RWPE2 (cell line): ENCODE results near the gene CNTNAP2.

Experiments
- ATAC-seq: fragments of 200-7000 bp; cut with Tn5 transposase; 3 replicates; pipeline ENCODE4 v1.9.1; 2021; ENCODE audit warnings: low read depth
- DNase-seq: peaks from one replicate; pipeline ENCODE4 v3.0.0-alpha.2; 2020; ENCODE audit warnings: low spot score
- H3K27ac ChIP-seq: fragments of 450-650 bp; 2 replicates; pipeline ENCODE4 v1.5.1; 2017; ENCODE audit warnings: mild to moderate bottlenecking; ENCODE audit not compliant: poor library complexity, severe bottlenecking
- H3K27me3 ChIP-seq: fragments of 250-450 bp; sonication (Bioruptor Pico); 2 replicates; pipeline ENCODE4 v1.5.1; 2021; ENCODE audit warnings: mild to moderate bottlenecking, moderate library complexity; ENCODE audit not compliant: insufficient read depth, poor library complexity, severe bottlenecking
- H3K36me3 ChIP-seq: fragments of 250-450 bp; sonication (Bioruptor Pico); 2 replicates; pipeline ENCODE4 v1.5.1; 2020; ENCODE audit warnings: low read depth, mild to moderate bottlenecking, moderate library complexity
- H3K4me1 ChIP-seq: fragments of 250-450 bp; sonication (Bioruptor Pico); 2 replicates; pipeline ENCODE4 v1.5.1; 2021; ENCODE audit warnings: mild to moderate bottlenecking, moderate library complexity; ENCODE audit not compliant: insufficient read depth, poor library complexity, severe bottlenecking
- H3K4me3 ChIP-seq: fragments of 250-450 bp; sonication (Bioruptor Pico); 2 replicates; pipeline ENCODE4 v1.5.1; 2021; ENCODE audit warnings: mild to moderate bottlenecking, moderate library complexity; ENCODE audit not compliant: severe bottlenecking
- H3K9me3 ChIP-seq: fragments of 250-450 bp; sonication (Bioruptor Pico); 2 replicates; pipeline ENCODE4 v1.5.1; 2021; ENCODE audit warnings: mild to moderate bottlenecking, moderate library complexity; ENCODE audit not compliant: severe bottlenecking
- TF ChIP-seq, protein P1 (sequence below): fragments of 450-650 bp; IDR thresholded peaks from one replicate; pipeline ENCODE4 v1.5.1; 2017; ENCODE audit warnings: mild to moderate bottlenecking, moderate library complexity; ENCODE audit not compliant: poor library complexity, severe bottlenecking

Gene CNTNAP2

GRCh38 chr7:147894271-147894670 lies 1777.7 kb downstream of the CNTNAP2 start:
- DNase-seq (no peak), ATAC-seq (no peak)
- no peak overlapping the region for H3K27ac ChIP-seq
- H3K36me3 ChIP-seq = no peaks in the 10 kb centered on the region
- H3K4me3 ChIP-seq = no peak overlapping the region
- TF ChIP-seq, protein P1, sequence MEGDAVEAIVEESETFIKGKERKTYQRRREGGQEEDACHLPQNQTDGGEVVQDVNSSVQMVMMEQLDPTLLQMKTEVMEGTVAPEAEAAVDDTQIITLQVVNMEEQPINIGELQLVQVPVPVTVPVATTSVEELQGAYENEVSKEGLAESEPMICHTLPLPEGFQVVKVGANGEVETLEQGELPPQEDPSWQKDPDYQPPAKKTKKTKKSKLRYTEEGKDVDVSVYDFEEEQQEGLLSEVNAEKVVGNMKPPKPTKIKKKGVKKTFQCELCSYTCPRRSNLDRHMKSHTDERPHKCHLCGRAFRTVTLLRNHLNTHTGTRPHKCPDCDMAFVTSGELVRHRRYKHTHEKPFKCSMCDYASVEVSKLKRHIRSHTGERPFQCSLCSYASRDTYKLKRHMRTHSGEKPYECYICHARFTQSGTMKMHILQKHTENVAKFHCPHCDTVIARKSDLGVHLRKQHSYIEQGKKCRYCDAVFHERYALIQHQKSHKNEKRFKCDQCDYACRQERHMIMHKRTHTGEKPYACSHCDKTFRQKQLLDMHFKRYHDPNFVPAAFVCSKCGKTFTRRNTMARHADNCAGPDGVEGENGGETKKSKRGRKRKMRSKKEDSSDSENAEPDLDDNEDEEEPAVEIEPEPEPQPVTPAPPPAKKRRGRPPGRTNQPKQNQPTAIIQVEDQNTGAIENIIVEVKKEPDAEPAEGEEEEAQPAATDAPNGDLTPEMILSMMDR = no peak
- H3K27me3 ChIP-seq = no peaks in the 10 kb centered on the region
- H3K9me3 ChIP-seq = no peaks in the 10 kb centered on the region
- H3K4me1 ChIP-seq = no peaks in the 10 kb centered on the region

DNA sequence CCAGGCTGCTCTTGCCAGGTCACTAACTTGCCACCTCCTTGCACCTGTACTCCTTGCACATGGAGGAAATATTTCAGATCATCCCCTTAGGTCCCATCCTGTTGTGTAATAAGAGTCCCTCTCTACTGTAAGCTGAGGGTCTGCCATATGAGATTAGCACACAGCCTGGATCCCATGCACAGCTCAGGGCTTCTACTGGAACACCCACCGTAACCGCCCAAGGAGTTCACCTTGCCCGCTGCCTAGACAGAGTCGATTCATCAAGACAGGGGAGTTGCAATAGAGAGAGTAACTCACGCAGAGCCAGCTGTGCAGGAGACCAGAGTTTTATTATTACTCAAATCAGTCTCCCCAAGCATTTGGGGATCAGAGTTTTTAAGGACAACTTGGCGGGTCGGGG lies 1779.5 kb downstream of the CNTNAP2 start:
- no peaks in the 10 kb centered on the region for H3K36me3 ChIP-seq
- no peak overlapping the region for H3K27ac ChIP-seq
- TF ChIP-seq, protein P1 = no peak
- DNase-seq (no peak), ATAC-seq (no peak)
- no peaks in the 10 kb centered on the region for H3K9me3 ChIP-seq
- H3K4me3 ChIP-seq = no peak overlapping the region
- no peaks in the 10 kb centered on the region for H3K27me3 ChIP-seq
- no peaks in the 10 kb centered on the region for H3K4me1 ChIP-seq

- Histone ChIP-seq H3K27ac (no peak overlapping the region), H3K4me3 (no peak overlapping the region), H3K4me1 (no peaks in the 10 kb centered on the region), H3K9me3 (no peaks in the 10 kb centered on the region), H3K27me3 (no peaks in the 10 kb centered on the region), H3K36me3 (no peaks in the 10 kb centered on the region)
- TF ChIP-seq, protein P1 = no peak
- ATAC-seq (no peak), DNase-seq (no peak)
Observed at GRCh38 chr7:147903536-147904218, 1787.1 kb downstream of the CNTNAP2 start.

DNA sequence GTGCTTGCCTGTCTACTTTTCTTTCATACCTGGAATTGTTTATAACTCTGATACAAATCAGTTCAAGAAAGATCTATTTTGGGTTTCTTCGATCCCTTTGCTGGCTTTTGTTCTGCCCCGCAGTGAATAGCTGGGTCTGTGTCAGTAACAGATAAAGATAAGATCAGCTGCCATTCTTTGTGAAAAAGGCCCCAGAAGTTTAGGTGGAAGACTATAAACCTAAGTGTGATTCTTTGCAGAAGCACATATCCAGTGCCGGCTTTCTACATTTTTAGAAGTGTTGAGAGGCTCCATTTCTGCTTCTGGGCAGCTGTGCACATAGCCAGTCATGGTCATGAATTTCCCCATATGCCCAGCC lies 1787.6 kb downstream of the CNTNAP2 start:
- H3K36me3 ChIP-seq = no peaks in the 10 kb centered on the region
- H3K4me3 ChIP-seq = no peak overlapping the region
- H3K27ac ChIP-seq = no peak overlapping the region
- H3K4me1 ChIP-seq = no peaks in the 10 kb centered on the region
- TF ChIP-seq, protein P1 = no peak
- no peaks in the 10 kb centered on the region for H3K9me3 ChIP-seq
- ATAC-seq (no peak), DNase-seq (no peak)
- H3K27me3 ChIP-seq = no peaks in the 10 kb centered on the region

DNA sequence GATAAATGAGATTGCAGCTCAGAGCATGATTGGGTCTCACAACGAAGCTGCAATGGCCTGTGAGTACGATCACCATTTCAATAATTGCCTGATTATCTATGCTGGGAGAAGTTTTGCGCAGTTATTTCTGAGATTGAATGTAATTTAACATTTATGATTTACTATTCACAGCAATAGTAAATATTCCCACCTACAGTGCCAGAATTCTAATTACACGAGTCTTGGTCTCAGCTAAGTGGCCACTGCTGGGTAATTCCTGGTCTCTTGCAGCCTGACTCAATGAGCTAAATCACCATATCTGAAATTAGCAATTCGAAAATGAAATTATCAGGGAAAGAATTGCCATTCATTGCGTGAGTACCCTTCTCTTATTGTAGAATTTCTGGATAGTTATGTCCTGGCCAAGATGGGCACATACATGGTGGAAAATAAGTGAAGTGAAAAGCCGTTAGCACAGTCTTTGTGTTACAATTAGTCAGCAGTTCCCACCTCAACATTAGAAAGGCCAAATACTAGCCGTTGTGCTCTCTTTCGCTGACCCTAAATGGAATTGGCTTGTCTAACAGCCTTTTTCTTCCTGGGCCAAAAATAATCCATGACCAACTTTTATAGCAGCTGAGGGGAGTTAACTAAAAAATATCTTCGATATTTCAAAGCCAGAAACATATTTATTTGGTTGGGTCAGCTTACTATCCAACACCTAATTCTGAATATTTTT lies 1793.0 kb downstream of the CNTNAP2 start:
- H3K9me3 ChIP-seq = no peaks in the 10 kb centered on the region
- H3K27ac ChIP-seq = no peak overlapping the region
- DNase-seq (no peak), ATAC-seq (no peak)
- no peaks in the 10 kb centered on the region for H3K36me3 ChIP-seq
- TF ChIP-seq, protein P1 = no peak
- H3K4me1 ChIP-seq = no peaks in the 10 kb centered on the region
- no peak overlapping the region for H3K4me3 ChIP-seq
- H3K27me3 ChIP-seq = no peaks in the 10 kb centered on the region
